Bronchus fibroblast of lung (primary cell): ENCODE measurements around the gene SFXN1. TPM values are rescaled to one million over a fixed set of nuclear protein-coding genes. Genes with fewer than 3 reads are reported as not detected.

Experiments
- total RNA-seq: library from RNA; depleted of rRNA; stranded (reverse); fragments of >200 nt; gene quantifications from 2 replicates; pipeline ENCODE4 v1.2.3, GENCODE V29; 2015

The SFXN1 gene, protein sequence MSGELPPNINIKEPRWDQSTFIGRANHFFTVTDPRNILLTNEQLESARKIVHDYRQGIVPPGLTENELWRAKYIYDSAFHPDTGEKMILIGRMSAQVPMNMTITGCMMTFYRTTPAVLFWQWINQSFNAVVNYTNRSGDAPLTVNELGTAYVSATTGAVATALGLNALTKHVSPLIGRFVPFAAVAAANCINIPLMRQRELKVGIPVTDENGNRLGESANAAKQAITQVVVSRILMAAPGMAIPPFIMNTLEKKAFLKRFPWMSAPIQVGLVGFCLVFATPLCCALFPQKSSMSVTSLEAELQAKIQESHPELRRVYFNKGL
- 87.3 and 110 TPM in 2 replicates for total RNA-seq

DNA sequence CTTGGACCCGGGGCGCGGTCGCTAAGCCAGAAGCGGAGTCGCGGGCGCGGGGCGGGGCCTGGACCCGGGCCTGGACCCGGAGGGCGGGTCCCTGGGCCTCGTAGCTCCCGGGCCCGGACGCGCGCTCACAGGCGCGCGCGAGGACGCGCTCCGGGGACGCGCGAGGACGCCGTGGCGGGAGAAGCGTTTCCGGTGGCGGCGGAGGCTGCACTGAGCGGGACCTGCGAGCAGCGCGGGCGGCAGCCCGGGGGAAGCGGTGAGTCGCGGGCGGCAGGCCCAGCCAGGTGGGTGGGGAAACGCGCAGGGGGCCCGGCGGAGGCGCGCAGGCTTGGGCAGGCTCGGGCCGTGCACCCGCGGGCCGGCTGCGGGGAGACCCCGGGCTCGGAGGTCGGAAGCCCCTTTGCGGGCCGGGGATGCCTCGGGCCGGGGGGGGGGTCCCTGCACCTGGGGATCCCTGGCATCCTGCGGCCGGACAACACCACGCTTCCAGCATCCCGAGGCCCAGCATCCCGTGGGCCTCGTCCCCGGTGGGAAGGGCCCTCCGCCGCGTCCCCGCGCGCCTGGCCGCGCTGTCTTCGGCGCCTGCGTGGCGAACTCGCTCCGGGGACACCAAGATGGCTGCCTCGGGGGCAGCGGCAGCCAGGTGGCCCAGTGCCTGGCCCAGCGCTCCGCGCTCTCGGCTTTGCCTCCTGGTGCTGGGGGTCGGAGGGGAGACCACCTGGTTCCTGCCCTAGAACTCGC, at the start of gene SFXN1:
Gene SFXN1, plus strand, starts transcription at position 177 of the 741 bp plus-strand sequence. CDS start 13,544 bp downstream, outside the sequence.

GRCh38 chr5:175444060-175444904, 34.1 kb upstream of the SFXN1 start, which contains the start of gene DRD1:
Gene DRD1 (minus strand): TSS chr5:175444182. CDS start chr5:175443099, 1,083 bp downstream.

Other genes starting within 250 kb of the SFXN1 start
- not detected in 2 replicates for gene DRD1, start 34.4 kb upstream of the SFXN1 start, total RNA-seq
- 0.17 TPM in 1 of 2 replicates, not detected in the other for gene HRH2, start 179.5 kb downstream of the SFXN1 start, total RNA-seq